GM19023 (cell line): Measurements from ENCODE around the gene INCA1.

ENCODE experiments used
- ATAC-seq: cut with Tn5 transposase; IDR thresholded peaks from one replicate; pipeline ENCODE4 v1.9.1; 2021; ENCODE audit warnings: mild to moderate bottlenecking, moderate library complexity; ENCODE audit not compliant: unreplicated experiment

The INCA1 gene

GRCh38 chr17:4972322-4972721 is 25.0 kb downstream of the INCA1 start:
- ATAC-seq = no peak

- no peak for ATAC-seq
Measured at GRCh38 chr17:4971826-4972225, 25.5 kb downstream of the INCA1 start.

GRCh38 chr17:4970273-4970672 is 27.0 kb downstream of the INCA1 start:
- ATAC-seq = no peak

GRCh38 chr17:4969551-4970173 is 27.7 kb downstream of the INCA1 start:
- no peak for ATAC-seq

GRCh38 chr17:4969047-4969550 is 28.2 kb downstream of the INCA1 start:
- ATAC-seq = no peak

DNA sequence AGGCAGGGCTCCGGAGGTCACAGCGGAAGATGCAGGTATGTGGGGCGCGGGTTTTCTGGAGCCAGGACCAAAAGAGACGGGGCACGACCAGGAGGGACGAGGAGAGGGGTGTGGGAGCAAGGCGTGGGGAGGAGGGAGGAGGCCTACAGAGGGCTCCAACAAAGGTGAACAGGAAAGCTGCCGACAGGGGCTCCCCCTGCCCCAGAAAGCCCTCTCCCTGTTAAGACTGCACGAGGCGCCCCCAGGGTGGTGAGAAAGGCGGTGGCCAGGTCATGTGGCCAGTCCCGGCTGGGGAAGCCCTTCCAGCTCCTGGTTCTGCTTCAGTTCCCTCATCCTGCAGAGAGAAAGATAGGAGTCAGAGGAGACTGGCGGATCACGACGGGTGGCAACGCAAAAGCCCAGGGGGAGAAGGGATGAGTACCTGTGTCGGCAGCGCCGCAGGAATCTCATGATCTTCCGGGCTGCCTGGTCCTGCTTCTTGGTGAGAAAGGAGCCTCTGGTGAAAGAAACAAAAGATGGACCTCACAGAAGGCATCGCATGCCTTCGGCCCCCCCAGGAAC is 28.8 kb downstream of the INCA1 start:
- no peak for ATAC-seq

DNA sequence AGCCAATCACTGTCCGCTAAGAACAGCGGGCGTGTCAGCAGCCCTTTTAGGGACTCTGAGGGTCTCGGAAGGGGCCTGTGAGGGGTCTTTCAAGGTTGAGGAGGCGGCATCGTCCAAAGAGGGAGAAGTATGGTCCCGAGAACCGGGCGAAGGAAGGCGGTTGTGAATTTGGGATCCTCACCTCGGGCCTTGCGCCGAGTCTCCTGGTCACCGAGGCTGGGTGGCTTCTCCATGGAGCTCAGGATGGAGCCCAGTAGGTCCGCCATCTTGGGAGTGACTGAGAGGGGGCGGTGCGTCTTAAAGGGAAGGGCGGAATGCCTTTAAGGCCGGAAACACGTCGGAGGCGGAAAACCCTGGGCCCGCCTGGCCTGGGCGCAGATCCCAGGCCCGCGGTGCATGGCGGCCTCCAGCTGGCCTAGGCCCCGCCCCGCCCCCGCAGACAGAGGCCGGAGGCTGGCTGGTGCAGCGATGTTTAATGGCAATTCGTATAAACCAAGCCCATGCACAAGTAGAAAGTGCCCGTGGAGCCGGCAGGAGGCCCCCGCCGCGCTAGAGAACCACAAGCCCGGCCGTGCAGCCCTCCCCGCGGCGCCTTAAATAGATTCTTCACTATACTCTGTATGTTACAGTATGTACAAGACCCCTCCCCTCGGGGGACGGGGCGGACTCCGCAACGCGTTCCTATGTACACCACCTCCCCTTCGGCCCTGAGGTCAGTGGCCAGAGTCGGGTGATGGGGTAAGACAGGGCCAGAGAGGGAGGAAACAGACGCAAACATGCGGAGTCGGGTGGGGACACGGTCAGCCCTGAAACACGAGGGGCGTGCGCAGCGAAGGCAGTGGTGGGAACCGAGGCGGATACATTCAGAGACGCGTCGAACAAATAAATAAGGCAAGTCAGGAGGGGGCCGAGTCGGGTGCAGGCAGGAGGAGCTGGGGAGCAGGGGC is 29.5 kb downstream of the INCA1 start, which contains the start of gene SPAG7:
Gene SPAG7 (minus strand): TSS at position 279 of the 947 bp plus-strand sequence. CDS start 13 bp downstream, at position 266.
- ATAC-seq = peak; percentile 54

- peak; percentile 82 for ATAC-seq
Measured at GRCh38 chr17:4966844-4967538, 30.3 kb downstream of the INCA1 start.

DNA sequence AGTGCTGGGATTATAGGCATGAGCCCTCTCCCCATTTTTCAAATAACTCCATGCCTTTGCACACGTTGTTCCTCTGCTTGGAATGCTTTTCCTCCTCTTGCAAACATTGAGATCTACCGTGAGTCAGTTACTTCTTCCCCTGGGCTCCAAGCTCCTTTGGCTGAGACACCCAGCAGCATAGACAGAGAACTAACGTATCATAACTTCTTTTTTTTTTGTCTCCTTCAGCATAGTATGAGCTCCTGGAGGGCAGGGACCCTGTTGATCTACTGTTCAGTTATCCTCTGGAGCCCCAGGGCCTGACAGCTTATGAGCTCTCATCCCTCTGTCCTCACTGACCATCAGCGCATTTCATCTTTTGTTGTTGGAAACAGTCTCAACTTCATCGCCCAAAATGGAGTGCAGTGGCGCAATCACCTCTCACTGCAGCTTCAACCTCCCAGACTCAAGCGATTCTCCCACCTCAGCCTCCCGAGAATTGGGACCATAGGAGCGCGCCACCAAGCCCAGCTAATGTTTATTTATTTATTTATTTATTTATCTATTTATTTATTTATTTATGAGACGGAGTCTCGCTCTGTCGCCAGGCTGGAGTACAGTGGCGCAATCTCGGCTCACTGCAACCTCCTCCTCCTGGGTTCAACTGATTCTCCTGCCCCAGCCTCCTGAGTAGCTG is 31.9 kb downstream of the INCA1 start:
- no peak for ATAC-seq

DNA sequence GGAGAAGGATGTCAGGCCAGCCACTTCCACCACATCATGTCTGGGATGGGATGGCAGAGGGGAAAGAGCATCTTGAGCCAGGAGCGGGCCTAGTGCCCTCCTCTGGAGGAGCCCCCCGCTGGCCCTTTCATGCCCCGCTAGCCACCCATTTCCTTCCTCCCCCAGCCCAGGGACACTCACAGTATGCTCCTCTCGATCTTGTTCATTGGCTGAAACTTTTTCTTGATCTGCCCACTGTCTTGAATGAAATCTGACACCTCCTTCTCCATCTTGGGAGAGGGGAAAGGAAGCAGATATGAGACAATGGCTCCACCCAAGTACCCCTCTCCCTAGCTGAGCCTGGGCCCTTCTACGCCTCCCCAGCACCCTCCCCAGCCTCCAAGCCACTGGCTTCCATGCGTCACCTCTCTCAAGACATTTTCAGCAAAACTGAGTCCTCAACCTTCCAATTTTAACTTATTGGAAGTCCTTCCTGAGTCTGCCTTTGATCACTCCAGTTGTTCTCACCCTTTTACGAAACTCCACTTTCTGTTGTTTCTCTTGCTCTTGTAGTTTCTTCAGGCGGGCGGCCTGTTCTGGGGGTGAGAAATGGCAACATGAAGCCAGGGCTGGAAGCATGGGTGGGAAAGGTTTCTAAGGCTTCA is 36.9 kb downstream of the INCA1 start:
- no peak for ATAC-seq

DNA sequence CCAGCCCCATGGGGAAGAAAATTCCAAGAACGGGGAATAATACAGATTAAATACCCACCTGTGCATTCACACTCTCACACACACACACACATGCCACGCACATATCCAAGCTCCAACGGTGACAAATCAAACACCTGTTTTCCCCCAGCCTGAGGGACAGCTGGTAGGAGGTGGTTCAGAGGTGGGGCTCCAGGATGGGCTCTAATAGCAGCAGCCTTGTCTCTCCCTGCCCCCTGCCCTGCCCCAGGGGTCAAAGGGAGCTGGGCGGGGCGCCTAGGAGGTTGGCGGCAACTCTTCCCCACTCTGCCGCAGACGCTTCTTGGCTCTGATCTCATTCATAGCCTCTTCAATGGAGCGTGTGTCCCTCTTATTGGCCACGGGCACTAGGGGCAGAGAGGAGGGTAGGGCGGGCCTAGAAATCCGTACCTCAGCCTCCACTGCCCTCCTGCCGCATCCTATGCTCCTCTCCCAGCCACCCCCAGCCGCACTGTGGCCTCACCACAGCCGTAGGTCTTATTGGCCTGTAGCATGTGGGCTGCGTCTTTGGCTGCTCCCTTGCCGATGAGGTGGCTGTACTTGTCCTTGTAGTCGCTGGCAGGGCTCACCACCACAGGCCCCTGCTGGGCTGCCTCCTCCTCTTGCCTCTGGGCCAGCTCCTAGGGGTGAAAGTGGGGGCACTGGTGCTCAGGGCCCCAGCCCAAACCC is 37.9 kb downstream of the INCA1 start:
- no peak for ATAC-seq

DNA sequence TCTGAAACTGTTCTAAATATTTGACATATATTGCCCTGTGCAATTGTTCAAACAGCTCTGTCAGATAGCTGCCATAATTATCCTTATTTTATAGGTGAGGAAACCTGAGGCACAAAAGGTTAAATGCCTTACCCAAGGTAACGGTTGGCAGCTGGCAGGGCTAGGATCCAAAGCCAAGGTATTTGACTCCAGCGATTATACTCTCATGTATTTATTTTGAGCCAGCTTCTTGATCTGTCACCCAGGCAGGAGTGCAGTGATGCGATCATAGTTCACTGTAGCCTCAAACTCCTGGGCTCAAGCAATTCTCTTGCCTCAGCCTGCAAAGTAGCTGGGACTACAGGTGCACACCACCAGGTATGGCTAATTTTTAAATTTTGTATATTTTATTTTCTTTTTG is 39.2 kb downstream of the INCA1 start:
- no peak for ATAC-seq

DNA sequence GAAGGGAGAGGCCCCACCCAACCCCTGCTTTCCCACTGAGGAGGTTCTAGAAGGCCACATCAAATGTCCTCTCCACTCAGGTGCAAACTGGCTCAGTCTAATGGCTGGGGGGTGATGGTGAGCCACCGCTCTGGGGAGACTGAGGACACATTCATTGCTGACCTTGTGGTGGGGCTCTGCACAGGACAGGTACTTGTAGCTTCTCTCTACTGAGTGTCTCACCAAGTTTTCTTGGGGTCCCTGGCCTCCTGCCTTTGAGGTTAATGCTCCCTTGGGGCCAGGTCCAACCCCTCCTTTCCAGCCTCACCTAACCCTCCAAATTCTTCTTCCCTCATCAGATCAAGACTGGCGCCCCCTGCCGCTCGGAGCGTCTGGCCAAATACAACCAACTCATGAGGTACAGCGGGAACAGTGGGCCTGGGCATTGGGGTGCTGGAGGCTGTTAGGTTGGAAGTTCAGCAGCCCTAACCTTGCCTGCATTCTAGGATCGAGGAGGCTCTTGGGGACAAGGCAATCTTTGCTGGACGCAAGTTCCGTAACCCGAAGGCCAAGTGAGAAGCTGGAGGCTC is 40.7 kb downstream of the INCA1 start:
- ATAC-seq = no peak

DNA sequence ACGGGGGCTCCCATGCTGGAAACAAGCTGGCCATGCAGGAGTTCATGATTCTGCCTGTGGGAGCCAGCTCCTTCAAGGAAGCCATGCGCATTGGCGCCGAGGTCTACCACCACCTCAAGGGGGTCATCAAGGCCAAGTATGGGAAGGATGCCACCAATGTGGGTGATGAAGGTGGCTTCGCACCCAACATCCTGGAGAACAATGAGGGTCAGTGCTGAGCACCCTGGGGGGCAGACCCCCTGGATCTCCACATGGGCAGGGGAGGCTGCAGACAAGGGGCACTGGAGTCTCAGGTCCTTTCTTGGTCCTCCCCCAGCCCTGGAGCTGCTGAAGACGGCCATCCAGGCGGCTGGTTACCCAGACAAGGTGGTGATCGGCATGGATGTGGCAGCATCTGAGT is 42.2 kb downstream of the INCA1 start:
- no peak for ATAC-seq

DNA sequence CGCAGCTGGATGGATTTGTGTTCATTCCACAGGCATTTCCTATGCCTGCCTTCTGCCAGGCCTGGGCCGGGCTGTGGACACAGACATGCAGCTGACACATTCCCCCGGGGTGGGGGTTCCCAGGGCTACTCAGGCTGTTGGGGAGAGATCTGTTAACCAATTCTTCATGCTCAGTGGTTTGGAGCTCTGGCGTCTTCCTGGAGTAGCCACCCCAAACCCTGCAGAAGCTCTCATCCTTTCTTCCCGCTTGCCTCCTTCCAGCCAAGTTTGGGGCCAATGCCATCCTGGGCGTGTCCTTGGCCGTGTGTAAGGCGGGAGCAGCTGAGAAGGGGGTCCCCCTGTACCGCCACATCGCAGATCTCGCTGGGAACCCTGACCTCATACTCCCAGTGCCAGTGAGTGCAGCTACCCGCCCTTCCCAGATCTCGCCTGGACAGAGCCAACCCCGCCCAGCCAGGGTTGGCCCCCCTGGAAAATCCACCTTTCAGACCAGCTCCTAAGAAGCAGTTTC is 43.8 kb downstream of the INCA1 start:
- no peak for ATAC-seq

DNA sequence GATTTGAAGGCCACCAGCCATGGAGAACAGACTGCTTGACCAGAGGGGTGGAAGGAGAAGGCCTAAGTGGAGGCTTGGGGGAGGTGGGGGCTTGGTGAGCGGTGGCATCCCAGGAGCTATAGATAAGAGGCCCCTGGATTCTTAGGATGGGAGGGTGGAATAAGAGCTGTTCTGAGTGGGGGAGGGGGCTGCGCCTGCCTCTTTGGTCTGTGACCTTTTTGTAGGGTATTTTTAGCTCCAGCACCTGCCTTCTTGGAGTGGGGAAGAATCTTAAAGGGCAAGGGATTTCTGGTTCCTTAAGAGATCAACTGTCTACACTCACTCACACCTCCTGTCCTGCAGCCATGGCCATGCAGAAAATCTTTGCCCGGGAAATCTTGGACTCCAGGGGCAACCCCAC is 45.8 kb downstream of the INCA1 start:
- no peak for ATAC-seq

- ATAC-seq = no peak
Measured at GRCh38 chr17:4950746-4951204, 46.5 kb downstream of the INCA1 start, which contains the start of gene ENO3. ENO3 (plus strand) TSS chr17:4951119; CDS start chr17:4951830, 711 bp downstream.

- ATAC-seq = peak; percentile 2
Measured at GRCh38 chr17:4950075-4950745, 47.1 kb downstream of the INCA1 start.
